Effector memory CD4-positive, alpha-beta T cell (primary cell): ENCODE data around the gene LRATD1.
"Not testable (repeated sequence)": the region's sequence is repeated elsewhere in the genome, so short reads cannot be mapped to it uniquely, and the experiment has no call there.

ENCODE experiments used
- DNase-seq, 3 donors: peaks; one replicate each; pipeline ENCODE4 v3.0.0-alpha.2; 2020
- H3K27ac ChIP-seq: 2 replicates; pipeline ENCODE4 v1.7.0; 2013; ENCODE audit warnings: mild to moderate bottlenecking, low read length, moderate library complexity; ENCODE audit not compliant: insufficient read depth, poor library complexity, severe bottlenecking
- H3K27me3 ChIP-seq: replicated peaks from 2 replicates; pipeline ENCODE4 v1.7.0; 2013; ENCODE audit warnings: mild to moderate bottlenecking, low read length; ENCODE audit not compliant: insufficient read depth, control insufficient read depth, poor library complexity, severe bottlenecking
- H3K36me3 ChIP-seq: 2 replicates; pipeline ENCODE4 v1.7.0; 2013; ENCODE audit warnings: mild to moderate bottlenecking, low read length, moderate library complexity; ENCODE audit not compliant: control insufficient read depth, insufficient read depth
- H3K4me1 ChIP-seq: 2 replicates; pipeline ENCODE4 v1.7.0; 2013; ENCODE audit warnings: low read length, mild to moderate bottlenecking; ENCODE audit not compliant: control insufficient read depth, insufficient read depth, poor library complexity, severe bottlenecking
- H3K4me3 ChIP-seq: 2 replicates; pipeline ENCODE4 v1.7.0; 2013; ENCODE audit warnings: low read length, low read depth, mild to moderate bottlenecking; ENCODE audit not compliant: insufficient read depth, poor library complexity, severe bottlenecking
- H3K9me3 ChIP-seq: 2 replicates; pipeline ENCODE4 v1.7.0; 2013; ENCODE audit warnings: mild to moderate bottlenecking, low read length, moderate library complexity; ENCODE audit not compliant: control insufficient read depth

The LRATD1 gene

DNA sequence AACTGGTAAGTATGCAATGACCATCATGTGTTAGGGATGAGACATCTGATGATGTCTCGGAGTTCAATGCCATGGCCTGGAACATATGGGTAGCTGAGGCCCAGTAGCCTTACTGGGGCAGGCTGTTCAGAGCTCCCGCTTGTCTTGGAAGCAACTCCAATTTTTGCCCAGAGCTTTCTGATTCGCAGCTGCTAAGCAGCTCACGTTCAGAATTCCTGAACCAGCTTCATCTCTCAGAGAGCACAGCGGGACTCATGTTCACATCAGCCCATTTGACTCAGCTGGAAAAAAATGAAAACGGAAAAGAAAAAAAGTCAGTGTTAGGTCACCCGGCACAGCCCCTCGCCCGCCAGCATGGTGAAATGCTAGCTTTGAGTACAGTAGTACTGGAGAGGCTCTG is 16.8 kb upstream of the LRATD1 start:
- H3K27ac ChIP-seq: no peak overlapping the region
- no peaks in the 10 kb centered on the region for H3K4me1 ChIP-seq
- H3K27me3 ChIP-seq: no peaks in the 10 kb centered on the region
- H3K4me3 ChIP-seq: no peak overlapping the region
- DNase-seq: no peak
- H3K36me3 ChIP-seq: no peaks in the 10 kb centered on the region
- H3K9me3 ChIP-seq: no peaks in the 10 kb centered on the region

- H3K4me1 ChIP-seq: no peaks in the 10 kb centered on the region
- H3K9me3 ChIP-seq: no peaks in the 10 kb centered on the region
- no peak overlapping the region for H3K4me3 ChIP-seq
- no peak overlapping the region for H3K27ac ChIP-seq
- H3K27me3 ChIP-seq: no peaks in the 10 kb centered on the region
- DNase-seq: no peak
- no peaks in the 10 kb centered on the region for H3K36me3 ChIP-seq
These were observed 16.2 kb upstream of the LRATD1 start for GRCh38 chr2:14616342-14616741.

- H3K4me1 ChIP-seq: no peaks in the 10 kb centered on the region
- H3K27ac ChIP-seq: no peak overlapping the region
- no peaks in the 10 kb centered on the region for H3K27me3 ChIP-seq
- H3K9me3 ChIP-seq: no peaks in the 10 kb centered on the region
- DNase-seq: no peak
- H3K36me3 ChIP-seq: no peaks in the 10 kb centered on the region
- no peak overlapping the region for H3K4me3 ChIP-seq
These were observed 15.6 kb upstream of the LRATD1 start for GRCh38 chr2:14616950-14617349.

DNA sequence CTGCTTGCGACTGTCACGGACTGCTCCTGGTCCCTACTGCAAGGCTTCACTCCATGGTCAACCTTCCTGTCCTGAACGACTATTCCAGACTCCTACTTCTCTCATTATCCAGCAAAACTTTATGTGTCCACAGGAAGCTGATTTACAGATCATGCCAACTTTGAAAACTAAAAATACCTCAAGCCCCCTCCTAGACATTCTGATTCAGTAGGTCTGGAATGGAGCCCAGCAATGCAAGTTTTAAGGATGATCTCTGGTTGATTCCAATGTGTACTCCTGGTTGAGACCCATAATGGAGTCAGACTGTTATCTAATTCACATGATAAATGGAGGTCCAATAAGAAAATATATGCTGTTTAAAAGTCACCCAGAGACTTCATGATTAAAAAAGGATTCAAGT is 13.1 kb upstream of the LRATD1 start:
- Histone ChIP-seq H3K36me3 (no peaks in the 10 kb centered on the region), H3K4me1 (no peaks in the 10 kb centered on the region), H3K9me3 (no peaks in the 10 kb centered on the region), H3K27me3 (no peaks in the 10 kb centered on the region), H3K27ac (no peak overlapping the region), H3K4me3 (no peak overlapping the region)
- DNase-seq: no peak

- Histone ChIP-seq H3K27ac (no peak overlapping the region), H3K27me3 (no peaks in the 10 kb centered on the region), H3K4me3 (no peak overlapping the region), H3K9me3 (no peaks in the 10 kb centered on the region), H3K36me3 (no peaks in the 10 kb centered on the region), H3K4me1 (no peaks in the 10 kb centered on the region)
- no peak for DNase-seq
These were observed 11.4 kb upstream of the LRATD1 start for GRCh38 chr2:14621114-14621513.

GRCh38 chr2:14621906-14622549 is 10.5 kb upstream of the LRATD1 start:
- no peak for DNase-seq
- no peak overlapping the region for H3K4me3 ChIP-seq

DNA sequence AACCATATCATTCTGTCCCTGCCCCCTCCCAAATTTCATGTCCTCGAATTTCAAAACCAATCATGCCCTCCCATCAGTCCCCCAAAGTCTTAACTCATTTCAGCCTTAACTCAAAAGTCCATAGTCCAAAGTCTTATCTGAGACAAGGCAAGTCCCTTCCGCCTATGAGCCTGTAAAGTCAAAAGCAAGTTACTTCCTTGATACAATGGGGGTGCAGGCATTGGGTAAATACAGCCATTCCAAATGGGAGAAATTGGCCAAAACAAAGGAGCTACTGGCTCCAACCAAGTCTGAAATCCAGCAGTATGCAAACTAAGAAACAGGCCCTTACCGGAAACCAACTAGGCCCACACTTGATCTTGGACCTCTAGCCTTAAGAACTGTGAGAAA is 10.0 kb upstream of the LRATD1 start:
- H3K4me1 ChIP-seq, DNase-seq, H3K4me3 ChIP-seq, H3K9me3 ChIP-seq, H3K36me3 ChIP-seq, H3K27me3 ChIP-seq, H3K27ac ChIP-seq: not testable (repeated sequence)

More at GRCh38 chr2:14621906-14622549, 10.5 kb upstream of the LRATD1 start:
- Histone ChIP-seq H3K27me3 (no peaks in the 10 kb centered on the region), H3K9me3 (no peaks in the 10 kb centered on the region), H3K27ac (no peak overlapping the region), H3K4me1 (no peaks in the 10 kb centered on the region), H3K36me3 (no peaks in the 10 kb centered on the region)

DNA sequence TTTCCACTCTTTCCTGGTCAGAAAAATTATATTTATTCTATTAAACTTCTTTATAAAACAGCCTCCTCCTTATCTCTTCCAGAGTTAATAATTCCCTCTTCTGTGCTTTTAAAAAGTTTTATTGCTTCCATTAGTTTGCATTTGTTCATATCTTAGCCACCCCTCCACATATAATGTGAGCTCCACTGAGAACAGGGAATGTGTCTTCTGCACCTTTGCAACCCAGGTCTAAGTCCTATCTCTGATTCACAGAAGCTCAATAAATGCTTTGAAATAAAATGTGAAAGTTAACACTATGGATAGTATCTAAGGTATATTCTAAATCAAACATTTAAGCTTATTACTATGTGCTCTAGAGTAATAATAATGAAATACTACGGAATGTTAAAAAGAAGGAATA is 9.3 kb upstream of the LRATD1 start:
- Histone ChIP-seq H3K4me3 (no peak overlapping the region), H3K27me3 (no peaks in the 10 kb centered on the region), H3K9me3 (no peaks in the 10 kb centered on the region), H3K36me3 (no peaks in the 10 kb centered on the region), H3K4me1 (no peaks in the 10 kb centered on the region), H3K27ac (no peak overlapping the region)
- no peak for DNase-seq

DNA sequence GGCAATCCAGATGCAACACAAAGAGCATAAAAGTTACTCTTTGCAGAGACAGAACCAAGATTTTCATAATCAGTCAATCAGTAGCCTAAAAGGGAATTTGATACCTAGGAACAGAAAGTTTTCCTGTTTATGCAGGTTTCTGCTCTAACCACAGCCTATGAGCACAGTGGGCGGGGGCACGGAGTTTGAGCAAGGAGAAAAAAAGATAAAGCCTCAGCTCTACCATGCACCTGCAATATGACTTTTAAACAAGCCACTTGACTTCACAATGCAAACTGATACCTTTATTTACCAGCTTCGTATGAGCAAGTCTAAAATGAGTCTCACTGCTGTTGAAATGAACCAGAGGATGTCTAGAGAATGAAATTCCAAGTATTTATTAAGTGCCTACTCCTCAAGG is 5.6 kb upstream of the LRATD1 start:
- Histone ChIP-seq H3K27ac (no peak overlapping the region), H3K9me3 (no peaks in the 10 kb centered on the region), H3K36me3 (no peaks in the 10 kb centered on the region), H3K4me1 (no peaks in the 10 kb centered on the region), H3K4me3 (no peak overlapping the region), H3K27me3 (no peaks in the 10 kb centered on the region)
- DNase-seq: no peak

DNA sequence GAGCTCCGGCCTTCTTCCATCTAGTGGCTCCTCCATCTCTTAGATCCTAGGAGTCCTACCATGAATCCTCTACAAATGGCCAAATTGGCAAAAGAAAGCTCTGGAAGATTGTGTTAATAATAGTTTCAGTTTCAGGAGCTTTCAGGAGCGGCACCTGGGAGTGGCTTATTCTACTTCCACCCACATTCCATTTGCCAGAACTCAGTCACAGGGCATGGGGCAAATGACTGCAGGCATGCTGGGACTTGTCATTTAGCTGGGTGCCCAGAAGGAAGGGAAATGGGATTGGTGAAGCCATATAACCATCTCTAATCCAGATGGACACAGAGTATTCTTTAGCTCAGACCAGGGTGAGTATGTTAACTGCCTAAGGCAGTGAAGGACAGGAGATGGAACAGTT is 3.6 kb upstream of the LRATD1 start:
- Histone ChIP-seq H3K27ac (no peak overlapping the region), H3K4me1 (no peaks in the 10 kb centered on the region), H3K9me3 (no peaks in the 10 kb centered on the region), H3K27me3 (no peaks in the 10 kb centered on the region), H3K4me3 (no peak overlapping the region), H3K36me3 (no peaks in the 10 kb centered on the region)
- no peak for DNase-seq
